NCI-H82 treated with DMSO at 0.1 percent for 48 hours (cell line): ENCODE data around the gene SLC22A5.
"Not testable (repeated sequence)": the region's sequence is repeated elsewhere in the genome, so short reads cannot be mapped to it uniquely, and the experiment has no call there.

Experiments used
- DNase-seq: peaks from one replicate; lab custom pipeline; 2025; ENCODE audit not compliant: unreplicated experiment; lab: John Stamatoyannopoulos, UW

The SLC22A5 gene

DNA sequence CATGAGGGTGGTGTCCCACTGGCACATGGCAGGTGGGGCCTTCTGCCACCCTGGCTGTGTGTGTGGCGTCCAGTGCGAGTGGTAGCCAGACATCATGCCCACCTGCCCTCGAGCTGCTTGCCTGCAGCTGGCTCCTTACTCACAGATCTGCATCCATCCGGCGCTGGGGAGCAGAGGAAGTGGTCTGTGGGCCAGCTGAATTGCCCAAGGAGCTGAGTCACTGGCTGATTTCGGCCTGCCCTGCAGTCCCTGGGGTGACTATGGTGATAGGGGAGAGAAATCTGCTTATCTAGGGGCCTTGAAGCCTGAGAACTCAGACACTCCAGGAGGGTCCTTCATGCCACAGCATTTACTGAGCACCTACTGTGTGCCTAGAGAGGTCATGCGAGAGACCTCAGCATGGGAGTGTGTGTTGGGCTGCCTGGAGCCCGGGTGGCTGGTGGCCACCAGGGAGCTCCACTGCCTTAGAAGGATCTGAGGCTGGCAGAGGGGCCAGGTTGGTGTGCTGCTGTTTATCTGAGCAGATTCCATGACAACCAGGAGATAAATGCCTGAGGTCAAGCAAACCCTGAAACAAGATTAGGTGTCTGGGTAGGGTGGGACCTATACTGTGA lies 57.1 kb downstream of the SLC22A5 start:
- no peak for DNase-seq

DNA sequence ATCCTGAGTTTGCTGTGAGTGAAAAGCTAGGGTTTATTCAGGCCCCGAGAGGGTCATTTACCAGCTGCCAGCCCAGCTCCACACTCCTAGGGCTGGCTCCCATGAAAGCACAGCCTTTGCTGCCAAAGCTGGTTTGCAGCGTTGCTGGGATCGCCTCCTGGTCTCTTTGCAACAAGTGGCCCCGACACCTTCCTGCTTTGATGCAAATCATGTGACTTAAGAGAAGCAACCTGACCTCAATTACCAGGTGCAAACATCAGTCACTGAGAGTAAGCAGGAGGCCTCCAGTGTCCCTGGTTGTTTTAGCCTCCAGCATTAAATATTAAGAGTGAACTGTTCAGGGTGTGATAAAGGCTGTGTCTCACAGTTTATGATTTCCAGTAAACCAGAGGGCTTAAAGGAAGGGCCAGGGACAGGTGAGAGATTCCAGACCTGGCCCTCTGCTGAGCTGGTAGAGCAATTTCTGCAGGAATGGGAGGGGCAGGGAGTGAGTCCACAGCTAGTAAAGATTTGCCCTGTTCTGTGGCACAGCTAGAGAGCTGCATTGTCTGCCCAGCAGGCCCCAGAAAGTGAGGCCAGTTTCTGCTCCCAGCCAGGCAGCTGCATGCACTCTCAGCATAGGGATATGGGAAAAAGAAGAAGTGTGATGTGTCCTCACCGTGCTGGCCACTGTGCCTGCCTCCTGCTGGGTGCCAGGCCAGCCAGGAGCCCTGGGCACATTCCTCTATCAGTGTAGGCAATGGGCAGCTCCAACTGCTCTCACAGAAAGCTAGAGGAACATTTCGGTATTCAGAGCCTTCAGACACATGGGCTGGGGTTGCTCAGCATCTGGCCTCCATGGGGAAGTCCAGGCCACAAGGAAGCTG lies 58.0 kb downstream of the SLC22A5 start:
- DNase-seq = no peak

DNA sequence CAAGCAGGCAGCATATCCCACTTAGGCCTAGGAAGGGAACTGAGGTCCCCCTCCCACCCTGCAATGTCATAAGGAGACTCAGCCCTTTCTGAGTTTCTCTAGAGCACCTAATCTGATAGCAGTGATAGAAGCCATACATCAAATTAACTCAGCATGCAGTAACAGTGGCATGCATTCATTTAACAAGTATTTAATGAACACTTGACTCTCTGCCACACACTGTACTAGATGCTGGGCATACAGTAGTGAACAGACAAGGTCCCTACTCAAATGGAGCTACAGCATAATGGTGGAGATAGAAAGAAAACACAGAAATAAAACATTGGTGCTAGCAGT lies 58.6 kb downstream of the SLC22A5 start:
- DNase-seq = no peak

DNA sequence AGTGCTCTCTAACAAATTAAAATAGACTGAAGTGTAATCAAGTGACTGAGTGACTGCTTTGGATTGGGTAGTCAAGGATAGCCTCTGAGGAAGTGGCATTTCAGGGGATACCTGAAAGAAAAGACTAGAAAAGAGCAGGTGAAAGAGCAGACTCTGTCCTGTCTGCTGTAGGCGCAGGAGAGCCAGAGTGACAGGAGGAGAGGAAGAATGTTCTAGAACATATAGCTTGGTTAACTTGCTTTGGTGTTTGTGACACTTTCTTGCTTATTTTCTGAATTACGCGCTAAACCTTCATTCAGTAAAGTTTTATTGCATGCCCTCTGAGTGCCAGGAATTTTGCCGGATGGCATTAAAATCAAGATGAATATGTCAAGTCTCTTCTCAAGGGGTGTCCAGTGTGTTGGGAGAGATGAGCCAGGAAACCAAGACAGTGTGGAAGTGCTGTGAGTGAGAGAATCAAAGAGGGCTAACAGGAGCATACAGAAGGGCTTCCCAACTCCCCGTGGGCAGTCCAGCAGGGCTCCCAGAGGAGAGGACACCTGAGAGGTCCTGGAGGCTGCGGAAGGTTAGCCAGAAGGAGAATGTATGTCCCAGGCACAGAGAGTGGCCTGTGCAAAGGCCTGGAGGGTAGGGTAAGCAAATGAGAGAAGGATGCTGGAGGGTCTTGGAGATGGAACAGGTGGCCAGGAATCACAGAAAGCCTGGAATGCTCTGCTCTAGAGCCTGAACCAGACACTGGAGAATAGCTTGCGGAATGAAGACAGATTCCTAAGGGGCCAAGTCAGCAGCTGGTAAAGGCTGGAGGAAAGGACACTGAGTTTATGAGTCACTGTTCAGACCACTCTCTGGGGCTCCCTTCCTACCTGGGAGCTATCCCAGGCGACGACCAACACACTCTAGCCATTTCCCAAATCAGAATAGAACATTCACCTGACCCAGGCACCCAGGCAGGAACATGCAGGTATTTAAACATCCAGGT lies 59.3 kb downstream of the SLC22A5 start:
- DNase-seq = no peak

DNA sequence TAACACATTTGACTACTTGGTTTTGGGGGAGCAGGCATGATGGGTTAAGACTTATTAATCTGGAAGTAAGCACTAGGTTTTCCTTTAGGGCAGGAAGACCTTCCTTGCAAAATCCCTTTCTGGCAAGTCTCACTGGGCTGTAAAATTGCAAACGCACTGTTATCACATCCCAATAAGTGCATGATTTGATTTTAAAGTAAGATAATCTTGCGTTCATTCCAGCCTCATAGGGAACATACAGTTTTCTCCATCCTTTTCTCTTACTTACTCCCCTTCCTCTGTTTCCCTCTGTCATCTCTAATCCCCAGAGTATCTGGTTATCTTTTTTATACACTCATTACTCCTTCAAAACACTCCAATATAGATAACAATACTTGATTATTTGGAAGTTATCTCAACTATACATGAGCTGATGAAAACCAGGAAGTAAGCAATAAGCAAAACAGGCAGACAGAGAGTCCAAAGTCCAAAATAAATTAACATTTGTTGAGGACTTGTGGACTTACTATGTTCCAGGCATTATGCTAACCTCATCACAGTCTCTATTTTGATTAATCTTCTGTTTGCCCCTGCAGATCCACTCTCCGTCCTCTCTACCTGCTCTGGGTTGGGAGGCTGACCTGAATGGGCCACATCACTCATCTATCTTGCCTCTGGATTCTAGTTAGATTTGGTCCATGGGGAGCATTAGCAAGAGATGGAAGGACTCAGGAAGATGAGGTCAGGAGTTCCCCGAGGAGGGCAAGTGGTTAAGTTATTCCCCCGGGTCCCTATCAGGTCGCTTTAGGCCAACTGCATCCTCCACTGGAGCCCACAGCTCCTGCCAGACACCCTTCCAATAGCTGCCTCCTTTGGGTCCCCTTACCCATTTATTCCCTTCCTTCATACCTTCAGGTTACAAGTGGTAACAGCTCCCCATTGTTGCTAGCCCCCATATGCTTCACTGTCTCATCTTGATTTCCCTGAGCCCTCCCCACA lies 60.2 kb downstream of the SLC22A5 start:
- no peak for DNase-seq

DNA sequence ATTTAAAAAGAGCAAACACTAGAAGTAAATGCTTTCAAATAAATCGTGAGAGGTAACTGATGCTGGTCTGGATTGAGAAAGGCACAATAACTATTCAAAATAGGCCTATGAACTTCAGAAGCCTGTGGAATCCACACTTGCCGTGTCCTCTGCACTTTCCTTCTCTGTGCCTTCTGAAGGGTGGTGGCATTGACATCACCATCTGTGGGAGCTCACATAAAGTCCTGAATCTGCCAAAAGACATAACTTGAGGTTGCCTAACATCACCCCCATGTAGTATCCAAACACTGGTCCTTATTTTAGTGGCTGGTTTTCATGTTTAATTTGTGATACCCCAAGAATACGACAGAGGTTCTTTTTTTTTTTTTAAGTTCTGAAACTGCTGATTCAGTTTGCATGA lies 61.2 kb downstream of the SLC22A5 start:
- no peak for DNase-seq

DNA sequence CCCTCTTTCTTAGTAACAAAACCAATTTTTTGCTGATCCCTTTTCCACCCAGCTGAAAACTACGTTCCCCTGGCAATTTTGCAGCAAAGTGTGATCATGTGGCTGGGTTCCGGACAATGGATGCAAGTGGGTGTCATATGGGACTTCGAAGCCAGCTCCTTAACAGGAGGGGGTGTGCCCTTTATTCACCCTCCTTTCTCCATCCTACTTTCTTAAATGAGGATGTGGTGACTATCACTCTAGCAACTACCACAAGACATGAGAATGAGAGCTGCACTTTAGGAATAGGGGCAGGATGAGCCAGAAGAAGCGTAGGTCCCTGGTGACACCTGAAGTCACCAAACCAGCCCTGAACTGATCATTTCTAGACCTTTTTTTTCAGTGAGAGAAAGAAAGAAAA lies 62.1 kb downstream of the SLC22A5 start:
- DNase-seq = no peak

DNA sequence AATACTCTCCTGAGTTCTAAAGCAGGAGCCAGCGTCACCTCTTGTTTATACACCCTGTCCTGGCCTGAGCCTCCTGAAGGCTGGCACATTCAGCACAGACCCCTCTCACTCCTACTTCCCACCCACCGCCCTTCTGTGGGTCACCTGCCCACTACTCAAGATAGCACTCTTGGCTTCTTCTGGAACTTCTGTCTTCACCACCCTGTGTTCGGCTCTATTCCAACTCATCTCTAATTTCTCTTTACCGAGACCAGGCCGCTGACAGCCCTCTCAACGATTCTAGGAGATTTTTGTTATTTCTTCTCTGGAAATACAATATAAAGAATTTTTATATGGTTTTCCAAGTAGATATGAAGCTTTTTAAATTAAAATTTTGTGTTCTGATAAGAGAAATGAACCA lies 63.6 kb downstream of the SLC22A5 start:
- no peak for DNase-seq

DNA sequence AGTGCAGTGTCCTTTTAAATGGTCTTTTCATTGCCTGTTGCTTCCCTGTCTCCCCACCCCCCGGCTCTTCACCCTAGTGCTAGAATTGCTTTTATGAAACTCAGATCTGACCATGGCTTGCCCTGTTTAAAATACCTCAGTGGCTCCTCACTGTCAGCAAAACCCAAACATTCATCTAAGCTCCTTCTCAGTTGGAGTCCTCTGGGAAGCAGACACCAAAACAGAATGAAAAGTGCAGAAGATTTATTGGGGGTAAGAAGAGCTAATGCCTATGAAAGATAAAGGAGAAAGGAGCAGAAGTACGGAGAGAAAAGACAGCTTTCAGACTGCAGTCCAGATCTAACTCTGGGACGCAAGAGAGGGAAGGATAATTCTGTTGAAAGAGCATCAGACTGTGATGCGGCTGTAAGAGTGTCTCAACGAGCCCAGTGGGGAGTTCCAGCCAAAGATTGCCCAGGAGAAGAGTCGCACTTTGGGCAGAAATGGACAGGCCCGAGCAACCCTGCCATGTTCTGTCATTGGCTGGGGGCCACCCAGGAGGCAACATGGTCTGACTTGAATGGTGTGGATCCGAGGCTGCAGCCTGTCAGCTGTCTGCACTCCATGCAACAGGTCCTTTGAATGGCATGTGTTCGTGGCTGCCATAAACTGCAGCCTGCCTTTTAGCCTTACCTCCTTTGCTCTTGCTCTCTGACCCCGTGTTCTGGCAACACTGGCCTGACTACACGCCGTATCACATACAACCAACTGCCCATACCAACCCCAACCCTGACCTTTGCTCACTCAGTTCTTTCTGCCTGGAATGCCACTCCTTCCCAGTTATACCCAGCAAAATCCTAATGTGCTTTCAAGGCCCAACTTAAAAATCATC lies 65.1 kb downstream of the SLC22A5 start:
- no peak for DNase-seq

DNA sequence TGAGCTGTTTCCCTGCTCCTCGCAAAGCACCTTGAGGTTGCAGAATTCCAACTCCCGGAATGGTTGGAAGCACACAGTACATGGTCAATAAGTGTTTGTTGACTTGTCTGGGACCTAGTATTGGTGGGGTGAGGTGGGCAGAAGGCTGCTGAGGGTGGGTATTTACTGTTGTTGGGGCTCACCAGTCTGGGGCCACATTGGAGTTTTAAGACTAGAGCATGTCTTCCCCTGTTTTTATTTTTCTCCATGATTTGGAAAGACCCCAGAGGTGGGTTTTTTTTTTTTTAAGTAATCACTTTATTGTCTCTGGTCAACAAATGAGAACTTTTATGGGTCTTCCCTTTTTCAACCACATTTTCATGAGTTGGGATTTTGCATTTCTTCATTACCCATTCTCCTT lies 65.9 kb downstream of the SLC22A5 start:
- DNase-seq = no peak

DNA sequence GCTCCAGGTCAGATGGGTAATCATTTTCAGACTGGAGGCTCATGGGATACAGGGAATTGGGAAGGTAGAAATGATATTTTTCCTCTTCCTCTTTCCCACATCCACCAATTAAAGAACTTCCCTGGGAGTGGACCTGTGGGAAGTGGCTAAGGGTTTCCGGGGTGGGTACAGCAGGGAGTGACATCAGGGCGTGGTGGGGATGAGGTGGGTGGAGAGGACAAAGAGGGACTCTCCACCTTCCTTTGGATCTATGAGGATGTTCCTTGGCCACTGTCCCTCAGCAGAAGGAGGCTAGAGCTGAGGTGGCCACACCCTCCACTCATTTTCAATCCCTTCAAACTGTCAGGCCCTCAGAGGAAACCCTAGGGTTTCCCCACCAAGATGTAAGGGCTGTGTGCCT lies 66.4 kb downstream of the SLC22A5 start:
- DNase-seq = no peak

DNA sequence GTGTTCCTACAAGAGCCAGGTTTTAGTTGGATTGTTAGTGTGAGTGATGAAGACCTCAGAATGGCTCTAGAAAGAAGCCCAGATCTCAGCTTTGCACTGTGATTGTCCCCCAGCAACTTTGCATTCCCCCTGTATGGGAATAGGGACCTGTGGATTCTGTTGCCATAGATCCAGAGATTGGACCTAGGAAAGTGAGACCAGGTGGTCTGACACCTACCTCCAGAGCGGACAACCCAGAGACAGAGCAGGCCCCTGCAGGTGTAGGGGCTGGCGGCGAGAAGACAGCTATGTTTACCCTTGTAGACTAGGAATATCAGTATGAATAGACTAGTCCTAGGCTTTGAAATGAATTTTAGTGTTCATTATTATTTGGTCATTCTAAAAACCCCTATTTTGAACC lies 67.4 kb downstream of the SLC22A5 start:
- DNase-seq = no peak

DNA sequence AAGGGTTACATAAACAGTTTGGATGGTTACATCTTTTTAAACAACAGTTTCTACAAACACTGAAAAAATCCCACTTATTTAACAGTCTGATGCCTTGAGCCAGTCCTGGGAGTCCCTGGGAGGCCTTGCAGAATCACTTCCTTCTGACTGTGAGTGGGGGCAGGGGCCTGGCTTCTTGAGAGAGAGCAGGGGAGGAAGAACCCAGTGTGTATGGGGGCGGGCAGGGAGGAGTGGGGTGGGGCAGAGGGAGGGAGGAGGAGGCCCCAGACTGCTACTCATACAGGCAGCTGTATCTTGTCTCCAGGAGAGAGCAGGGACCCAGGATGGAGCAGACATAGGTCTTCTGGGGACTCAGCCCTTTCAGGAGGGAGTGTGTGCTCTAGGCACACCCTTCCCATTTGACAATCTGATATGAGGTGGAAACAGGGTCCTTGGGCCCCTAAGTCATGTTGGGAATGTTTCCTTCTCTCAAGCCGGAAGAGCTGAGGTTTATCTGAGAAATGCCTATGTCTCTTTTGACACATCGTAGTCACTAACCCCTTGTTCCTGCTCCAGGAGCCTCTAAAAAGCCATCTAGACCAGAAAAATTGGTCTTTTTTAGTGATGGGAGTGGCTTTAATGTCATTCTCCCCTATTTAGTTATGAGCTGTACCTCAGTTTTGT lies 68.2 kb downstream of the SLC22A5 start:
- DNase-seq = no peak

DNA sequence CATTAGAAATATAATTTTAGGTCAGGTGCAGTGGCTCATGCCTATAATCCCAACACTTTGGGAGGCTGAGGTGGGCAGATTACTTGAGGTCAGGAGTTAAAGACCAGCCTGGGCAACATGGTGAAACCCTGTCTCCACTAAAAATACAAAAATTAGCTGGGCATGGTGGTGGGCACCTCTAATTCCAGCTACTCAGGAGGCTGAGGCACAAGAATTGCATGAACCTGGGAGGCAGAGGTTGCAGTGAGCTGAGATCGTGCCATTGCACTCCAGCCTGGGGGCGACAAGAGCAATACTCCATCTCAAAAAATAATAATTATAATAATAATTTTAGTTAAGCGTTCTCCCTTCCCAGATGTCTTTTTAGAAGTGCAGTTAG lies 68.7 kb downstream of the SLC22A5 start:
- DNase-seq = not testable (repeated sequence)

DNA sequence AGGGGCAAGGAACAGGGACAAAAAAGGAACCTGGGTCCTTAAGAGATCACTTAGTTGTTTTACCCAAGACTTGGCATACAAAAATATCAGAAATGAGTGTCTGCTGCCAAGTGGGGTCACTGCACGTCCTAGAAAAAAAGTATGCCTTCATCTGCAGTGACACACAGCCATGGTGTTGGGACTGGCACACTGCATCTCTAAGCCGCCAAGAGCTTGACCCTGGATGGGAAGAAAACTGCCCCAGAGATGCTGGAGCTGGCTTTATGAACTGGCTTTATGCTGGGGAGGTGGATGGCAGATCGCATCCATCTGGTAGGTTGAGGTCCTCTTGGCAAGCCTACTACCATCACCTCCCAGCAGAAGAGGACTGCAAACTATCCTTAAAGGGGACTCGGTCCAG lies 69.4 kb downstream of the SLC22A5 start:
- no peak for DNase-seq

DNA sequence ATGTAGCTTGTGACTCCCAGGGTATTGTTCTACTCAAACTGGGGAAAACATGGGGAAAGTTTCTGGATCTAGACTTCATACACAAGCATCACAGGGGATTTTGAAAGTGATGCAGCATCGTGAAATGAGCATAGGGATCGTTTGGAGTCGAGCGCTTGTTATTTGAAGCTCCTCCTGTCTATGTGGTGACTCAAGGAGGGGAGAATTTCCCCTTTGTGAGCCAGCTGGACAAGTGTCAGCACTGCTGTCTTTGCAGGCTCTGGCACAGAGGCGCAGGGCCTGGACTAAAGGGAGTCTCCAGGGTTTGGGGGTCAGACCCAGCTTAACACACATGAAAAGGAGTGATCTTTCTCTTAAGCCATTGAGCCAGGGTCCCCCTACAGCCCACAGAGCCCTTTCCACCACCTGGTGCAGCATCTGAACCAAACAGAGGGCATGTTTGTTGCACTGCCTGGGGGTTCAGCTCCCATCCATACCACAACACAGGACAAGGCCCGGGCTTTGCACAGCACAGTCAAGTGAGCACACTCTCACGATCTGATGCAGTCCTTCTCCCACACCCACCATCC lies 70.1 kb downstream of the SLC22A5 start:
- DNase-seq = no peak

DNA sequence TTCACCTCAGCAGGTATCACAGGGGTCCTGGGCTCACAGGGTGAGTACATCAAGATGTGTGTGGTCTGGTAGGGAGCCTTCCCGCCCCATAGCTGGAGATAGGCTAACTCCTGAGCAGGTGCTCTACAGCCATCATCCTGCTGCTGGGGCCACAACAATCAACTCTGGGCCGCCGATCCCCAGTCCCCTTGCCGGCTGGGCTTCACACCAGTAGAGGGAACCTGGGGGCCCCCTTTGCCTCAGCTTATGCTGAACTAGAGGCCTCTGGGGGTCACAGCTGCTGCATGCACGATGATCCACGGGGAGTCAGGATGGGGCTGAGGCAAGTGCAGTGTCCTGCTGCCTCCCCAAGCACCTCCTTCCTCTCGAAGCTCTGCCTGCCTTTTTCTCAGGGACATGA lies 74.6 kb downstream of the SLC22A5 start:
- DNase-seq = no peak
